Endothelial cell of hepatic sinusoid (primary cell): ENCODE results near the gene ZPLD1.

Experiments
- in situ Hi-C: cut with HindIII; loops from 2 replicates; pipeline ENCODE4 v1.10.0; 2017; ENCODE audit warnings: low sequenced_read_pairs

ZPLD1 gene

GRCh38 chr3:102434715-102435114, at the start of gene ZPLD1:
TSS of gene ZPLD1 (plus strand) at chr3:102435015. CDS start at chr3:102438488, 3,473 bp downstream.
- in situ Hi-C loops, result no loop called here

- in situ Hi-C loops, result no loop called here
Observed at GRCh38 chr3:102390171-102390864, 44.5 kb upstream of the ZPLD1 start.

GRCh38 chr3:102390916-102391315, 43.9 kb upstream of the ZPLD1 start:
- in situ Hi-C loops, result no loop called here

GRCh38 chr3:102391491-102391890, 43.3 kb upstream of the ZPLD1 start:
- in situ Hi-C loops, result no loop called here

GRCh38 chr3:102394517-102394916, 40.3 kb upstream of the ZPLD1 start:
- in situ Hi-C loops, result no loop called here

GRCh38 chr3:102398176-102398575, 36.6 kb upstream of the ZPLD1 start:
- in situ Hi-C loops, result no loop called here

- in situ Hi-C loops, result no loop called here
Observed at GRCh38 chr3:102398666-102399065, 36.1 kb upstream of the ZPLD1 start.

GRCh38 chr3:102400142-102400541, 34.7 kb upstream of the ZPLD1 start:
- in situ Hi-C loops, result no loop called here

GRCh38 chr3:102400766-102401165, 34.0 kb upstream of the ZPLD1 start:
- in situ Hi-C loops, result no loop called here

GRCh38 chr3:102410616-102411015, 24.2 kb upstream of the ZPLD1 start:
- in situ Hi-C loops, result no loop called here

GRCh38 chr3:102415553-102415952, 19.3 kb upstream of the ZPLD1 start:
- in situ Hi-C loops, result no loop called here

GRCh38 chr3:102419786-102420185, 15.0 kb upstream of the ZPLD1 start:
- in situ Hi-C loops, result no loop called here

GRCh38 chr3:102441832-102442231, 7.0 kb downstream of the ZPLD1 start:
- in situ Hi-C loops, result no loop called here

- in situ Hi-C loops, result no loop called here
Observed at GRCh38 chr3:102443021-102443420, 8.2 kb downstream of the ZPLD1 start.

- in situ Hi-C loops, result no loop called here
Observed at GRCh38 chr3:102444101-102444500, 9.3 kb downstream of the ZPLD1 start.

- in situ Hi-C loops, result no loop called here
Observed at GRCh38 chr3:102447272-102447671, 12.5 kb downstream of the ZPLD1 start.

- in situ Hi-C loops, result no loop called here
Observed at GRCh38 chr3:102449341-102449740, 14.5 kb downstream of the ZPLD1 start.

- in situ Hi-C loops, result no loop called here
Observed at GRCh38 chr3:102449930-102450329, 15.1 kb downstream of the ZPLD1 start.

- in situ Hi-C loops, result no loop called here
Observed at GRCh38 chr3:102450976-102451375, 16.2 kb downstream of the ZPLD1 start.

- in situ Hi-C loops, result no loop called here
Observed at GRCh38 chr3:102451543-102451942, 16.7 kb downstream of the ZPLD1 start.

GRCh38 chr3:102454181-102454580, 19.4 kb downstream of the ZPLD1 start:
- in situ Hi-C loops, result no loop called here

GRCh38 chr3:102457644-102458043, 22.8 kb downstream of the ZPLD1 start:
- in situ Hi-C loops, result no loop called here

- in situ Hi-C loops, result no loop called here
Observed at GRCh38 chr3:102460579-102460978, 25.8 kb downstream of the ZPLD1 start.
